Stimulated activated CD4-positive, alpha-beta T cell treated with anti-CD3 and anti-CD28 coated beads, Interleukin-1b, Interleukin-23, amount 100 ng/mL, for 24 hours (primary cell): ENCODE measurements around the gene CYB5B.
"Not testable (repeated sequence)": the region's sequence is repeated elsewhere in the genome, so short reads cannot be mapped to it uniquely, and the experiment has no call there.

Experiments
- DNase-seq, 4 experiments: peaks; one replicate each; pipeline ENCODE4 v3.0.0-alpha.2; 2020; ENCODE audit warnings: low read depth in 4 of 4, low spot score in 1 of 4

The CYB5B gene

DNA sequence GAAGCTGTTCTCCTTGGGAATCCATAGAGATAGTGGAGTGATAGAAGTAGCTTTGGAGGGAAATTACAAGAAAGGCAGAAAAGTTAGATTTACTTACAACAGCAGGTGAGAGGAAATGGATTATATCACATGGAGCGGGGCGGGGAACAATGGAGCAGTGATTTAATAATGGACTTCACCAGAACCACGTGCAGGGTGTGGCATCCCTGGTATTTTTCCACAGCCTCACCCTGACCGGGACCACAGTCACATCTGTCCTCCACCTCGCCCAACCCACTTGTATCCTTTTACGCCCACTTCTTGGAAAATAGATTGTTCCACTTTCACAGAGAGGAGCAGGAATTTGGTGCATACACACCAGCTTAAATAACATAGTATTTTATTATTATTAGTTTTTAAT lies 15.9 kb upstream of the CYB5B start:
- no peak for DNase-seq

DNA sequence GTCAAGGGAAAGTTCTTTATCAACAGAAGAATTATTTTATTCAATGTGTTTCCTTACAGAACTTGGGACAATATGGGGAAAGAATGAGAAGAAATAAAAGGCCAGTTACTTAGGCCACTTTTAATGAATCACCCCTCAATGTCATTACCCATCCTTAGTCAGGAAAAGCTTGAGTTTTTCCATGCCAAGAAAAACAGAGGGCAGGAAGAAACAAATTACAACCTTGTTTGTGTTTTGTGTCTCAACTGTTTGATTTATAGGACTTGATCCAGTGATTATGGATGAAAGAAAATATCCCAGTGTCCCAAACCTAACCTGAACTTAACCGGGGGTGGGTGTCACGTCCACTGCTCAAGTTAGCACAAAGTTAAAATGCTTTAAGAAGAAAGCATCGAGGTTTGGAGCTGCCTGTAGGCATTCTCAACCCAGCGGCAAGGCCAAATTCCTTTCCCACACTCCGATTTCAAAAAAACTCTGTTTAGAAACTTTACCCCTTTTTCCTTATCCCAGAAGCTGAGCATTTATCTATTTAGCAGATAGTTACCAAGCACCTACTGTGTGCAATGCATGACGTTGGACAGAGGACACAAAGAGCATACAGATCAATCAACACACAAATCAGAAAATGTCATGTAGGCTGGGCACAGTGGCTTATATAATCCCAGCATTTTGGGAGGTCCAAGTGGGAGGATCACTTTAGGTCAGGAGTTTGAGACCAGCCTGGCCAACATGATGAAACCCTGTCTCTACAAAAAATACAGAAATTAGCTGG lies 14.0 kb upstream of the CYB5B start:
- DNase-seq = no peak

DNA sequence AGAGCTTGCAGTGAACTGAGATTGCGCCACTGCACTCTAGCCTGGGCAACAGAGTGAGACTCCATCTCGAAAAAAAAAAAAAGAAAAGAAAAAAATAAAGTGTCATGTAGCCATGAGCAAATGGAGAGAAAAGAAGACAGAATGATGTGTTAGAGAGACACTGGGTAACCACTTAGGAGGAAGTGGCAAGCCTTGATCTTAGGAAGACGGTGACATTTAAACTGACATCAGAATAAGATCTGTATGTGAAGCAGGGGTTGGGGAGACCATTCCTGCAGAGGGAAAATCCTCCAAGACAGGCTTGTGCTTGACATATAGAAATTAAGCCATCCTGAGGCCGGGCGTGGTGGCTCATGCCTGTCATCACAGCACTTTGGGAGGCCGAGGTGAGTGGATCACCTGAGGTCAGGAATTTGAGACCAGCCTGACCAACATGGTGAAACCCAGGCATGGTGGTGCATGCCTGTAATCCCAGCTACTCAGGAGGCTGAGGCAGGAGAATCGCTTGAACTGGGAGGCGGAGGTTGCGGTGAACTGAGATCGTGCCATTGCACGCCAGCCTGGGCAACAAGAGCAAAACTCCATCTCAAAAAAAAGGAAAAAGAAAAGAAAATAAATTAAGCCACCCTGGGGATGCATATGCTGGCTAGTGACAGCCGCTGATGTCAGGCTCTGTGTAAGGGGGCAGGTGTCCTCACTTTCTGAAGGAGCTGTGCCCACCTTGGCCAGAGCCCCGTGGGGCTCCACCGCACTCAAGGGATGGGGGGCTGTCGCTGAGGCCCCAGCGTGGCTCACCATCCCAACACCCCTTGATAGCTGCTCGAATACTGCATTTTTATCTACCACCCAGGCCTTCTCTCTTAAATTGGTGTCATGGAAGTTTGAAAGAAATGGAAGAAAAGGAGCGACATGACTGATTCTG lies 13.1 kb upstream of the CYB5B start:
- no peak for DNase-seq

DNA sequence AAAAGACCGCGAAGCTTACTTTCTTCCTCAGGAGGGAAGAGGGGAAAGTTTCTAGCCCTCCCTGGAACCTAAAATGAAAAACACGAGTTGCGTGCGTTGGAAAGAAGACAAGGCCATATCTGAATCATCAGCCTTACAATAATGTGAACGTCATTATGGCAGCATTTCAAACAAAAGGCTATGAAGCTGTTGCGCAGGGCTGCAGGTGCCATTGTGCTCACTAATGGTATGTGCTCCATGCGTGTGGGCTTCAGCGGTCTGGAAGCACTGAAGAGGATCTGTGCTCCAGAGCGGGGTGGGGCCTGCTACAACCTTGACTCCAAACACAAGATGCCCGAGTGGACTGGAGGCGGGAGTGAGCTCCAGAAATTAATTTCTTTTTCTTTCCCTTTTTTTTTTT lies 12.1 kb upstream of the CYB5B start:
- DNase-seq = no peak

DNA sequence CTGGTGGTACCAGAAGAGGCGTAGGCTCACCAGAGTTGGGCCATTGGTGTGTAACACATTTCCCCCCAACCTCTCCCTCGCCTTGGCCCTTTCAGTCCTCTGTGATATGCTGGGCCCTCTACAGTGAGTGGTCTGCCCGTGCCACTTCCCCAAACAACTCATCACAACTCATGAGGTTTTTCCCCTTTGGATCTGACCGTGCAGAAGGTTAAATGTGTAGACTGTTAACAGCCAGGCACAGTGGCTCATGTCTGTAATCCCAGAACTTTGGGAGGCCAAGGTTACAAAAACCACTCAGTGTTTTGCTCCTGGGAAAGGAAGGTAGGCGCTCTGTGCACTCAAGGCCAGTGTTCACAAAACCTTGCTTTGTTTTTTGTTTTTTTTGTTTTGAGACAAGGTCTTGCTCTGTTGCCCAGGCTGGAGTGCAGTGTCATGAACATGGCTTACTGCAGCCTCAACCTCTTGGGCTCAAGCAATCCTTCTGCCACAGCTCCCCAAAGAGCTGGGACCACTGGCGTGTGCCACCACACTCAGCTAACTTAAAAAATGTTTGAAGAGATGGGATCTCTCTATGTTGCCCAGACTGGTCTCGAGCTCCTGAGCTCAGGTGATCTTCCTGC lies 11.3 kb upstream of the CYB5B start:
- no peak for DNase-seq

DNA sequence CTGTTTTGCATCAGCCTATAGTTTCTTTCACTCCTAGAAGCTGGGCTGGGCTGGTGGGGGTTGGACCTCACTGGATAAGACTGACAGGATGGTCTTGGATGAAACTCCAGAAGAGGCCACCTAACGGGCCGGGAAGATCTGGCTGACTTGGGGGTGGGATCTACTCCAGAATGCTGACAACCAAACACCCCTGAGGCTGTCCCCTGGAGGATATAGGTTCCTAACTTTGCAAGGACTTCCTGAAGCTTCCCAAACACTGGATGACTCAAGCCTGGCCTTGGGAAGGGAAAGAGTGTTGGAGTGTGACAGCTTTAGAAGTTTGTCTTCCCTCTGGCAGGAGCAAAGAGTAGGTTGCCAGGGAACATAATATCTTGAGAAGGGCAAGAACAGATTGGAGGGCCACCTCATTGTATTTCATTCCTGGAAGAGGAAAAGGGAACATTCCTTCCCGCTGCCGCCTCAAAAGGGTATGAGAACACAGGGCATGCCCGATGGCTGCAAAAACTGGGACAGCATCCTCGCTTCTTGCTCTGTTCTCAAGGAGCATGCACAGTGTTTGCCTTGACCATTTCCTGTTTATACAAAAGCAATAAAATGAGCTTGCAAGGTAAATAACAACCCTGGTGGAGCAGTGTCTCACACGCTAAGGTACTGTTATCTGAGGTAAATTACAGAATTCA lies 6.8 kb upstream of the CYB5B start:
- no peak for DNase-seq

DNA sequence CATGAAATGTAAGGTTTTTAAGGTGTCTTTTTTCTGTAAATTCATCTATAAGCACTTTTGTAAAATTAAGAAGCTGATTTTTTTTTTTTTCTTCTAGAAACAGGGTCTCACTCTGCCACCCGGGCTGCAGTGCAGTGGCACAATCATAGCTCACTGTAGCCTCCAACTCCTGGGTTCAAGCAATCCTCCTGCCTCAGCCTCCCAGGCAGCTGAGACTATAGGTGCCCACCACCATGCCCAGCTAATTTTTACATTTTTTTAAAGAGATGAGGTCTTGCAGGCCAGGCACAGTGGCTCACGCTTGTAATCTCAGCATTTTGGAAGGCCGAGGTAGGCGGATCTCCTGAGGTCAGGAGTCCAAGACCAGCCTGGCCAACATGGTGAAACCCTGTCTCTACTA lies 4.5 kb upstream of the CYB5B start:
- no peak for DNase-seq

DNA sequence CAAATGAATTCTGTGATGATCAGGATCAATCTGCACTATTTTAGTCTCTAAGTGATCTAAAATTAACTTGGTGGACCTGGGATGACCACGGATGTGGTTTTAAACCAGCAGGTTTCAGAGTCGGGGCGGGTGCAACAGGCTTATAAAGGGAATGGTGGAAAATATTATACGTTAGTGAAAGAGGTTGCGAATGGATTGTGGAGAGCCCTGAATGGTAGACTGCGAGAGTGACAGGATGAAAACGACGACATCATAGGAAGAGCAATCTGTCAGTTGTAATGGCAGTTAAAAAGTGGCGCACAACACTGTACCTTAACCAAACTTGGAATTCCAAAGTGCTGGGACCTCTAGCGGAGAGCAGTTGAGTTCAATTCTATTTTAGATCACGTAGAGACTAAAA lies 1.2 kb upstream of the CYB5B start:
- DNase-seq = no peak

DNA sequence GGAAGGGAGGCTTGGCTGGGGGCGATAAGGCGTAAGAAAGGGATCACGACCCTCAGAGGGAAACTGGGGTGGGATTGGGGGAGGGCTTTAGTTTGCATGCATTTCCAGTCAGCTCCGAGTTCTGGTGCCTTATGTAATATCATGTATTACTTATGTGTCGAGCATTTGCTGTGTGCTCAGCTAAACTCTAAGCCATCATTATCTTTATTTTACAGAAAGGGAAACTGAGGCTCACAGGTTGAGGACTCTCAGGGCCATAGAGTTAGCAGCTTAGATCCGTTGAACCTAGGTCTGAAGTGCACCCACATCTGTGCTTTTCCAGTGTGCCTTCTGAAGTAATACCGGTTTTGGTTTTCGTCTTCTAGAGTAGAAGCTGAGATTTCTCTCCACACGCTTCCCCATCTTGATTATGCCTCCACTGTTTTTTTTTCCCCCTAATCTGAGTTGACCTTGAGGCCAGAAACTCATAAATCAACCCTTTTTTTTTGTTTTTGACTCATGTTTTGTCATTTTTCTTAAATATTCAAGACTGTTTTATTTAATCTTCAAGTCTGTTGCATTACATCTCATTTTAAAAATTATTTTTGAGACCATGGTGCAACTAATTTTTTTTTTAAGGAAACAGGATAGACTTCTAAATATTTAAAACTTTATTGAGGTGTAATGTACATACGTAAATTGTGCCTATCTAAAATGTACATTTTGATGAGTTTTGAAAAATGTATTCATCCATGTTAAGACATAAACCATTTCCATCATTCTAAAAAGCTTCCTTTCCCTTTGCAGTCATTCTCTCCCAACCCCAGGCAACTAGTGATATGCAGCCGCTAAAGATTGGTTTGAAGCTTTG lies 741 bp downstream of the CYB5B start:
- no peak for DNase-seq

DNA sequence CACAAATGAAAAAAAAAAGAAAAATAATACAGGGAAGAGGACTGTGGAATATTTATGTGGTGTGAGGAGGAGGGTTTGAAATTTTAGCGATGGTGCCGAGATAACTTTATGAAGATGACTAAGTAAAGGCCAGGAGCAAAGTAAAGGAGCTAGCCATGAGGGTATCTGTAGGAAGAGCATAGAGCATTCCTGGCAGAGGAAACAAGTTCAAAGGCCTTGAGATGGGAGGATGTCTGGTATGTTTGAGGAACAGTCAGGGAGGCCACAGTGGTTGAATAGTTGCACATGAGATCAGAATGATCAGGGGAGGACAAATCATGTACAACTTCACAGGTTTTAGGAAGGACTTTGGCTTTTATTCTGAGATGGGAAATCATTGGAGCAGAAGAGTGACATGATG lies 4.2 kb downstream of the CYB5B start:
- no peak for DNase-seq

DNA sequence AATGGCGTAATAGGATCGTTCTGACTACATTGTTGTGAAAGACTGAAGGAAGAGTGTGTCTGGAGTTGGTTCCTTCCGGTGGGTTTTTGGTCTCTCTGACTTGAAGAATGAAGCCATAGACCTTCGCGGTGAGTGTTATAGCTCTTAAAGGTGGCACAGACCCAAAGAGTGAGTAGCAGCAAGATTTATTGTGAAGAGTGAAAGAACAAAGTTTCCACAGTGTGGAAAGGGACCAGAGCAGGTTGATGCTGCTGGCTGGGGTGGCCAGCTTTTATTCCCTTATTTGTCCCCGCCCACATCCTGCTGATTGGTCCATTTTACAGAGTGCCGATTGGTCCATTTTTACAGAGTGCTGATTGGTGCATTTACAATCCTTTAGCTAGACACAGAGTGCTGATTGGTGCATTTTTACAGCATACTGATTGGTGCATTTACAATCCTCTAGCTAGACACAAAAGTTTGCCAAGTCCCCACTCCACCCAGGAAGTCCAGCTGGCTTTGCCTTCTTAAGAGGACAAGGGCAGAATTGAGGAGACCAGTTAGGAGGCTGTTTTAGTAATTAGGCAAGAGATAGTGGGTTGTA lies 4.7 kb downstream of the CYB5B start:
- not testable (repeated sequence) for DNase-seq

DNA sequence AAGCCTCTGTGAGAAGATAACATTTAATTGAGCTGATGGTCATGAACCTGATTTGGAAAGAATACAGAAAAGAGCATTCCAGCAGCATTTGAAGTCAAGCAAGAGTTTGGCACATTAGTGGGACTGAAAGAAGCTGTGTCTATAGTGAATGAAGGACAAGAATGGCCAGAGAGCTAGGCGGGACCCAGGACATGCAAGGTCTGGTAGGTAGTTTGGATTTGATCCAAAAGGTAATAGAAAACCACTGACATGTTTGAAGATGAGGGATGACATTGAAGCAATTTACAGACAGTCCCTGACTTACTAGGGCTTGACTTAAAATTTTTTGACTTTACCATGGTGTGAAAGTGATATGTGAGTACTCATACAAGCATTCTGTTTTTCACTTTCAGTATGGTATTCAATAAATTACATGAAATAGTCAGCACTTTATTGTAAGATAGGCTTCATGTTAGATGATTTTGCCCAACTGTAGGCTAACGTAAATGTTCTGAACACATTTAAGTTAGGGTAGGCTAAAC lies 7.6 kb downstream of the CYB5B start:
- DNase-seq = no peak

DNA sequence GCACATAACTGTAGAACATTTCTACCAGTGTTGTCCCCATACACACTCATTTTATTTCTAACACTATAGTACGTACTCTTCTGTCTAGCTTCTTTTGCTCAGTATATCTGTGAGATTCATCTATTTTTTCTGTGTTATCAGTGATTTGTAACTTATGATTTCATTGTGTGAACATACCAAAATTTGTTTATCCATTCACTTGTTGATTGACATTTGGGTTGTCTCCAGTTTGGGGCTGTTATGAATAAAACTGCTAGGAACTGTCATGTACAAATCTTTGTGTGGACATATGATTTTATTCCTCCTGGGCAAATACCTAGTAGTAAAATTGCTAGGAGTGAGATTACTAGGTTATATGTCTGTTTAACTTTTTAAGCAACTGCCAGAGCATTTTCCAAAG lies 9.6 kb downstream of the CYB5B start:
- no peak for DNase-seq

DNA sequence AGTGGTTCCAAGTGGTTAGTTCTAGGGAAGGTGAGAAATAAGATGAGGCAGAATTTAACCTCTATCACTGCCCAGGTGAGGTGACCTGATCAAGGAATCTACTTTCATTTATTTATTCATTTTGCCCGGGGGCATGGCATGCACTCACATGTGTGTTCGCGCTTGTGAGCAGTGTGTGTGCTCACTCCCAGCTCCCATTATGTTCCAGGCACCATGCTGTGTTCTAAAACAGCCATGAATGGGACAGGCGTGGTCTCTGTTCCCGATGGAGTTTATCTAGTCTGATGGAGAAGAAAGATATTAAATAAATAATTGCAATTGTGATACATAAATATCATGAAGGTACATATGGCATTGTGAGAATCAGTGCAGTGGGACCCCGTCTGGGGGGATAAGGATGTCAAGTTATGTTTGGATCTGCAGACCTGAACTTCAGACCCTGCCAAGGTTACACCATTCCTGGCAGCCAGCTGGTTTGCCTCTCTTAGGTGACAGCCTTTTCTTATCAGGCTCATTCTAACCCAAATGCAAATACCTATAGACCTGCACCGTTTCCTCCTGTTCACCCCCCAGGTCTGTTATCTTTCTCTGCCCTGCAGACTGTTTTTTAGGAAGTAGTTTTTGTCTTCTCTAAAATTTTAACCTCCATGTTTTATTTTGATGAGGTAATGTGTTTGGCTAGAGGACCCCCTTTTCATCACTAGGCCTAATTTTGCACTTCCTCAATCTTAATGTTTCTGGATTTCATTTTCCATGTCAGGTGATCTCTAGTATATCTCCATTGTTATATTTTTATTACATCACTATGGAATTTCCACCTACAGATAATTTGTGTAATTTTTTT lies 11.8 kb downstream of the CYB5B start:
- DNase-seq = no peak

DNA sequence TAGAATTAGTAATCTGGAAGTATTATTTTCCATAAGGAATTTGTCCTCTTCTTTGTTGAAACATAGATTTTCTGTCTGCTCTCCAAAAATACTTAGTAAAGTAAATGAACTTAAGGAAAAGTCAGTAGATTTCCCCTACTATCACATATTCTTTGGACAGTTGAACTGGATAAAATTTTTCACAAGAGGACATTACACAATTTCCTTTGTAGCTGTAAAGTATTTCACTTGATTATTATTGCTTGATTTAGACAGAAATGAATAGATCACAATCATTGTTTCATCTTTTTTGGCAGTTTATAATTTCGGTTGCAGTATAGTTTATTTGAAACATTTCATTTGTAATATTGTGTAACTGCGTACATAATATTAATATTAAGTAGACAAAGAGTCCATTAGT lies 12.5 kb downstream of the CYB5B start:
- DNase-seq = no peak

DNA sequence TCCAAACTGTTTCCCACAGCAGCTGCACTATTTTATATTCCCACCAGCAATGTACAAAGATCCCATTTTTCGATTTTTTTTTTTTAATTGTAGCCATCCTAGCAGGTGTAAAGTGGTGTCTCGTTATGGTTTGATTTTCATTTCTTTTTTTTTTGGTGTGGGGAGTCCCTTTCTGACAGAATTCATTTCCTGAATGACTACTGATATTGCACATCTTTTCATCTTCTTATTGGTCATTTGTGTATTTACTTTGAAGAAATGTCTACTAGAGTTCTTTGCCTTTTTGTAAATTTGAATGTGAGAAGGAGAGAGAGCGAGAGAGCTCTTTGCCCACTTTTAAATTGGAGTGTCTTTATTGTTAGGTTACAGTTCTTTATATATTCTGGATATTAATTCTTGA lies 14.0 kb downstream of the CYB5B start:
- DNase-seq = no peak

DNA sequence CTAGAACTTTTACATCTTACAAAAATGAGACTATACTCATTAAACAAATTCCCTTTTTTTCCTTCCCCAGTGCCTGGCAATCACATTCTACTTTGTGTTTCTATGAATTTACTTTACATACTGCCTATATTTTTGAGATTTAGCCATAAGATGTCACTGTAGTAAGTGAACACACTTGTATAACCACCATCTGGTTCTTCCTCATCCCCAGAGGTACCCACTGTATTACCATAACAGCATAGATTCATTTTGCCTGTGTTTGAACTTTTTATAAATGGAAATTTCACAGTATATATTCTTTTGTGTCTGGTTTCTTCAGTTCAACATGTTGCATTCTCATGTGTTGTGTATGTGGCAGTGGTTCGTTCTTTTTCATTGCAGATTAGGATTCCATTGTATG lies 15.8 kb downstream of the CYB5B start:
- no peak for DNase-seq

DNA sequence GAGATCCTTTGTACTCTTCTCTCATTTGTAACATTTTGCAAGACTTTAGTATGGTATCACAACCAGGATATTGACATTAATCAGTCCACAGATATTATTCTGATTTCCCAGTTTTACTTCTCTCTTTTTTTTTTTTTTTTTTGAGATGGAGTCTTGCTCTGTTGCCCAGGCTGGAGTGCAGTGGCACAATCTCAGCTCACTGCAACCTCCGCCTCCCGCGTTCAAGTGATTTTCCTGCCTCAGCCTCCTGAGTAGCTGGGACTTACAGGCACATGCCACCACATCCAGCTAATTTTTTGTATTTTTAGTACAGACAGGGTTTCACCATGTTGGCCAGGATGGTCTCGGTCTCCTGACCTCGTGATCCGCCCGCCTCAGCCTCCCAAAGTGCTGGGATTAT lies 16.6 kb downstream of the CYB5B start:
- not testable (repeated sequence) for DNase-seq
